AG20443 (cell line): Measurements from ENCODE around the gene CELA2B.
"Not testable (repeated sequence)": the region's sequence is repeated elsewhere in the genome, so short reads cannot be mapped to it uniquely, and the experiment has no call there.

ENCODE experiments used
- DNase-seq: peaks from one replicate; pipeline ENCODE4 v3.0.0; 2012; ENCODE audit warnings: low spot score, mixed read lengths

The CELA2B gene

DNA sequence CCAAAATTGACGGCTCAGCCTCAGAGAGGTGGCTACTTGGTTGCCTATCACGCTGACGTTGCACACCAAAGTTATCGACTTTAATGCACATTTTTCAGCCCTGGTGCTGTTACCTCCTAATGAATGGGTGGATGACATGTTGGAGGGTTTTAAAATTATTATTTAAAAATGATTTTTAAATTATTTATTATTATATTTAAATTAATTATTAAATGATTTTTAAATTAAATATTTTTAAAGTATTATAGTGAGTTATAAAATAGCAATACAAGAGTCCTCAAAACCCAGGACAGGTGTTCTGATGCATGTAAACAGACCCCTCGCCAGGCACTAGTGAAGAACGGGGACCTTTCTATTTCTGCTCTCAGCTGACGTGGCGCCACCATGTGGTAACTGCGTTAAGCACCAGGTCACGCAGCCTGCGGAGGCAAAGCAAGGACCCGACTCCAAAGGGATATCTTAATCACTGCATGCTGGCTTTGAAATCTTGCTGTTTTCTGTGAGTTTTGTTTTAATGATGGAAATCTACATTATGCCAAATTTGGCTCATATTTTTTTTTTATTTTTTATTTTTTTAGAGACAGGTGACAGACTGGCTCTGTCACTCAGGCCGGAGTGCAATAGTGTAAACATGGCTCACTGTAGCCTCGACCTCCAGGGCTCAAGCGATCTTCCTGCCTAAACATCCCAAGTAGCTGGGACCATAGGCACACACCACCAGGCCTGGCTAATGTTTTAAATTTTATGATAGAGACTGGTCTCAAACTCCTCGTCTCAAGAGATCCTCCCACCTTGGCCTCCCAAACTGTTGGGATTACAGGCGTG is 25.5 kb downstream of the CELA2B start:
- DNase-seq, result peak; percentile 83

GRCh38 chr1:15504436-15504835 is 28.5 kb downstream of the CELA2B start:
- no peak for DNase-seq

GRCh38 chr1:15506831-15507230 is 30.9 kb downstream of the CELA2B start:
- no peak for DNase-seq

DNA sequence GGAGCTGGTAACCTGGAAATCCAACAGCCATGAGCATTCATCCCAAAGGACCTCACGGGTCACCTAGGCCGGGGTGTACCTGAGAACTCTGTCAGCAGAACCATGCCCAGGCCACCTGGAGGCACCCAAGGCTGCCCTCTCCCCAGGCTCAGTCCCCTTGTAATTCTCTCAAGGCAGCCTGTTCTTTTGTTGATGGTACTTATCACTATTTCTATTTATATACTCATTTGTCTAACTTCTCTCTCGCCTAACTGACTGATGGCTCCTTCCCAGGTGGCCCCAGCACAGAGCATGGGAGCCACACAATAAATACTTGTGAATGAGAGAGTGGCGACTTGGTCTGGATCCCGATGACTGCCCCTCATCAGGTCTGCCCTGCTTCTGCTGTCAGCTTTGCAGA is 31.4 kb downstream of the CELA2B start:
- DNase-seq, result no peak

- DNase-seq, result no peak
Observed at GRCh38 chr1:15508700-15509487, 33.0 kb downstream of the CELA2B start.

DNA sequence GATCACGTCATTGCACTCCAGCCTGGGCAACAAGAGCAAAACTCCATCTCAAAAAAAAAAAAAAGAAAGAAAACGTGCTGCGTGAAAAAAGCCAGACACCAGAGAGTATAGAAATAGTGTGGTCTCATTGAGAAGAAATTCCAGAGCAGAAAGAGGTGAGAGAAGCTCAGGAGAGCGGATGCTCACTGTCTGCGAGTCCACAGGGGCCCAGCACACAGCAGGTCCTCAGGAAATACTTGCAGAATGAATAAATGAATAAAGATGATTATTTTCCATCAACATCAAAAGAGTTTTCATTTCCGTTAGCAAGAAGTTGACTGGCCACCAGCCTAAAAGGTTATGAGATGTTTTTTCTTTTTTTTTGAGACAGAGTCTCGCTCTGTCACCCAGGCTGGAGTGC is 33.7 kb downstream of the CELA2B start:
- no peak for DNase-seq

DNA sequence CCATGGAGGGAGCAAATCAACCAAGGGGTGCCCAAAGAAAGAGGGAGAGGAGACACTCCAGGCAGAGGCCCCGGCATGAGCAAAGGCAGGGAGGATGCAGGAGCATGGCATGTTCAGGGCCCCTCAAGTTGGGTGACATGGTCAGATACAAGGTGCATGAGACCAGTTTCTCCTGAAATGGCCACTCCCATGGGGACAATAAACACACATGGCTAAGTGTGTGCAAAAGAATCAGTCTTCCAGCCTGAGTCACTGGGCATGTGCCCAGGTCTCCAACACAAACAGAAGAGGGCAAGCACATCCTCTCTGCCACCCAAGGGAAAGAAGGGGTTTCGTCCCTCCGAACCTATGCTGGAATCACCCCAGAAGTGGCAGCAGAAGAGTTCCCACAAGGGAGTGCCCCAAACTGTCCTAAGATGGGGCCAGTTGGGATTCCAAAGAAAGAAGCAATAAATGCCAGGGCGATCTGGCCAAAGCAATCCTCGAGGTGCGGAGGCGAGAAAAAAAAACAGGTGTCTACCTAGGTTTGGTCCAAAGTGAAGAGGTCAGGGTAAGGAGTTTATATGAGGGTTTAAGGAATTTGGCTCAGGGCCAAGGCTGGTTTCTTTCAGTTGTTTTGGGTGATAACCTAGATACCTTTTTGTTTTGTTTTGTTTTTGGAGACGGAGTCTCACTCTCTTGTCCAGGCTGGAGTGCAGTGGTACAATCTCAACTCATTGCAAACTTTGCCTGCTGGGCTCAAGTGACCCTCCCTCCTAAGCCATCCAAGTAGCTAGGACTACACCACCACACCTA is 34.9 kb downstream of the CELA2B start:
- peak; percentile 43 for DNase-seq

DNA sequence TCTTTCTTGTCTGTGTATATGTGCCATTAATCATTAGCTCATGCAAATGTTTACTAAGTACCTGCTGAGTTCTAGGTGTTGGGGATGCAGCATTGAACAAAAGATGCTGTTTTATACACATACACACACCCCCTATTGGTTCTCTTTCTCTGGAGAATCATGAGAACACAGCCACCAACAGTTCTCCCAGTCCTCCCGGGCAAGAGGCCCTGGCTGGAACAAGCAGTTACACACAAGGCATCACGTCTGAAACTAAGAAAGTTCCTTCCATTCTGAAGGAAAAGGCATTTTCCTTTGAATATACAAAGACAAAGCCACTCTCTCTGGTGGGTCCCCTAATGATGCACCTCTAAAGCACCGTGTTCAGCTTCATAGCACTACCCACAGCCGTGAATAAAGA is 37.3 kb downstream of the CELA2B start:
- DNase-seq, result no peak

GRCh38 chr1:15513919-15514318 is 38.0 kb downstream of the CELA2B start:
- no peak for DNase-seq

- DNase-seq, result not testable (repeated sequence)
Observed at GRCh38 chr1:15514557-15514956, 38.7 kb downstream of the CELA2B start.

- DNase-seq, result no peak
Observed at GRCh38 chr1:15515022-15515663, 39.2 kb downstream of the CELA2B start.

- DNase-seq, result no peak
Observed at GRCh38 chr1:15519625-15520024, 43.7 kb downstream of the CELA2B start.

DNA sequence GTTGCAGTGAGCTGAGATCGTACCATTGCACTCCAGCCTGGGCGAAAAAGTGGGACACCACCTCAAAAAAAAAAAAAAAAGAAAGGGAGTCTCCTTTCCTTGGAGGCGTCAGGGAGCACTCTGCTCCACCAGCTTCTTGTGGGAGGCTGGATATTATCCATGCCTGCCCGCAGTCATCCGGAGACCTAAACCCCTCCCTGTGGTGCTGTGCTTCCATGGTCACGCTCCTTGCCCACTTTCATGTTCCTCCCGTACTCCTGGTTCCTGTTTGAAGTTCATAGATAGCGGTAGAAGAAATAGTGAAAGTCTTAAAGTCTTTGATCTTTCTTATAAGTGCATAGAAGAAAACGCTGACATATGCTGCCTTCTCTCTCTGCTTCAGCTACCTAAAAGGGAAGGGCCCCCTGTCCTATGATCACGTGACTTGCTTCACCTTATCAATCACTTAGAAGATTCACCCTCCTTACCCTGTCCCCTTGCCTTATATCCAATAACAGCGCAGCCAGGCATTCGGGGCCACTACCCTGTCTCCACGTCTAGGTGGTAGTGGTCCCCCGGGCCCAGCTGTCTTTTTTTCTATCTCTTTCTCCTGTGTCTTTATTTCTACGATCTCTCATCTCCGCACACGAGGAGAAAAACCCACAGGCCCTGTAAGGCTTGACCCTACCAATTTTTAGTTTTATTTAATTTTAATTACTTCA is 45.5 kb downstream of the CELA2B start:
- DNase-seq, result not testable (repeated sequence)

DNA sequence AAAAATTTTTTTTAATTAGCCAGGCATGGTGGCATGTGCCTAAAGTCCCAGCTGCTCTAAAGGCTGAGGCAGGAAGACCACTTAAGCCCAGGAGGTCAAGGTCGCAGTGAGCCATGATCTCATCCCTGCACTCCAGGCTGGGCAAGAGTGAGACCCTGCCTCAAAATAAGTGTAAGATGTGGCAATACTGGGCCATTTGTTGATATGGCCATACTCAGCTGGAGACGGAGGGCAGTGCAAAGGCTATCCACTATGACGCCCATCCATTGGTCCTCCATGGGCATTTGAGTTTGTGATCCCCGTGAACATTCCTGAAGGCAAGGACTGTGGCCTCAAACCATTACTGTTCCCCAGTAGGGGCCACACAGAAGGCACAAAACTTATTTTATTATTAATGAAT is 46.6 kb downstream of the CELA2B start:
- no peak for DNase-seq

GRCh38 chr1:15523104-15524020 is 47.5 kb downstream of the CELA2B start:
- DNase-seq, result no peak

DNA sequence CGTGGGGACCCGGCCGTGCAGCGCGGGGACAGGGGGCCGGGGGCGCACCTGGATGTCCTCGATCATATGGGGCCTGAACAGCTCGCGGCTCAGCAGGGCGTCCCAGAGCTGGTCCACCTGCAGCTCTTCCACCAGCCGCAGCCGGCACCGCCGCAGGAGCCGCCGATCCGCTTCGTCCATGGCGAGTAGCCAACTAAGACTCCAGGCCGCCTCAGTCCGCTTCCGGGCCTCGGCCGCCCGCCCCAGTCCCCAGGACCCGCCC is 48.0 kb downstream of the CELA2B start, which contains the start of gene CASP9:
Gene CASP9, minus strand, starts transcription at position 195 of the 262 bp plus-strand sequence. Its CDS starts 15 bp downstream, at position 180.
- DNase-seq, result no peak

DNA sequence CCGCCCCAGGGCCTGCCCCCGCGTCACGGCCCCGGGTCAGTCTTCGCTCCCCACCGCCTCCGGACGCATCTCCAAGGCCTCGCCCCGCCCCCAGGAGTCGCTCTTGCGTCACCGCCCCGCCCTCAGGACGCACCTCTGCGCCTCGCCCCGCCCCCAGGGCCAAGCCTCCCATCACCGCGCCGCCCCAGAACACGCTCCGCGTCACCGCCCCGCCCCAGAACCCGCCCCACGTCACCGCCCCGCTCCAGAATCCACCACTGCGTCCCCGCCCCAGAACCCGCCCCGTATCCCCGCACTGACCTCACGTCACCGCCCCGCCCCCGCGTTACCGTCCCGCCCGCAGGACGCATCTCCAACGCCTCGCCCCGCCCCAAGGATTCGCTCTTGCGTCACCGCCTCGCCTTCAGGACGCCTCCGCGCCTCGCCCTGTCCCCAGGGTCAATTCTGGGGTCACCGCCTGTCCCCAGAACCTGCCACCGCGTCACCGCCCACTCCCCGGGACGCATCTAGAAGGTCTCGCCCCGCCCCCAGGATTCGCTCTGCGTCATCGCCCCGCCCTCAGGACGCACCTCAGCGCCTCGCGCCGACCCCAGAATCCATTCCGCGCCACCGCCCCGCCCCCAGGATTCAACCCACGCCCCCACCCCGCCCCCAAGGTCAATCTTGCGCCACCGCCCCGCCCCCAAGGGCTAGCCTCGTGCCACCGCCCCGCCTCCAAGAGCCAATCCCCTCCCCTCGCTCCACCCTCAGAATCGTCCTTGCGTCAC is 48.6 kb downstream of the CELA2B start:
- DNase-seq, result peak; percentile 96

- no peak for DNase-seq
Observed at GRCh38 chr1:15525050-15526020, 49.4 kb downstream of the CELA2B start.
